ENCODE results near the gene CTR9.

The CTR9 gene

DNA sequence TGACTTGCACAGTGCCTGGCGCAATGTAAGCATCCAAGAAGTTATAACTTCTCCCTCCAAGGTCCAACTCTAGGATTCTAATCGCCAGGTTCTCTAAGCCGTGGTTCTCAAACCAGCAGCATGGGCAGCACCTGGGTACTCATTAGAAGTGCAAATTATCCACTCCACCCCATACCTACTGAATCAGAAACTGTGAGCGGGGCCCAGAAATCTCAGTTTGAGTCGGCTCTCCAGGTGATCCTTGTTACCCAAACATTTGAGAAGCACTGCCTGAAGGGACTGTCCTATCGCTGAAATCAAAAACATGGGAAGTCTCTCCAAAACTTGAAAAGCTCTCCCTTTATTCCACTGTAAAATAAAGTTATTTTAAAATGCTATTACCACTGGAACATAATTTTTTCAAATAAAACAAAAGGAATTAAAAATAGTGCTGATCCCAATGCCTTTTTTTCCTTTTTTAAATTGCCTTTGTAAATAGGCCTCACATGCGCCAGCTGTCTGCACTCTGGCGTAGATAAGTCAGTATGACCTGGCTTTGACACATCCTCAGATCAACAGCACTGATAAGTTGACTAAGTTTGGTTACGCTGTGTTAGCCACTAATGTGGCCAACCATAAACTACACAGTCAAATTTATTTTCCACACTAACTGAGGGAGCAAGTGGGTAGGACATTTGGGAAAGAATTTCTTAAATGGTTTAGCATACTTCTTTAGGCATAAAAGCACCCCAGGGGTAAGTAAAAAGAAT lies 8.4 kb upstream of the CTR9 start:
- peak; percentile 85 for DNase-seq (ENCODE audit: low read depth)

DNA sequence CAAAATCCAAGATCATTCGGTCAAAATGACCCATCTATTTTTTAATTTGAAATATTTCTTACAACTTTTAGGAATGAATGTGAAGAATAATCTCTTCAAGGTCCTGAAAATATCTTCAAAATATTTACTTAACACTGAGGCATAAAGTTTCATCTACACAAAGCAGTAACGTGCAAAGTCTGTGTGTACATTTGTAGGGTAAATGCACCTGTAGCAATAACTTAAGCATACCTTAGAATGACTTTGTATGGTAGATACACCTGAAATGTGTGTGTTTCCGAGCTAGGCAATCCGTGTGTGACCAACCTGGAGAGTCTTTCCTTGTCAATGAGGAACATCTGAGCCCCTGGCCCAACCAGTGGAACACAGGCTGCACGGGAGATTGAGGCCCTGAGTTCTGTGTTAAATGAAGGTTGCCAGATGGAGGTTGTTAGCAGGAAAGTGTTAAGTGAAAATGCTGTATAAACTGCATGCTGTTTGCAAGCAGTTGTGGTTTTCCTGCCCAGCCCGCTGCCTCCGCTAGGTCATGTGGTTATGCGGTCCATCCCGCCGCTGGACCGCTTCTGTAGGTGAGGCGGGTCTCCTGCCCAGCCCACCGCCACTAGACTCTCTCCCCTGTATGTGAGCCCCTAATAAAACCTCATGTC lies 7.6 kb upstream of the CTR9 start:
- no peak for DNase-seq (ENCODE audit: low read depth)

DNA sequence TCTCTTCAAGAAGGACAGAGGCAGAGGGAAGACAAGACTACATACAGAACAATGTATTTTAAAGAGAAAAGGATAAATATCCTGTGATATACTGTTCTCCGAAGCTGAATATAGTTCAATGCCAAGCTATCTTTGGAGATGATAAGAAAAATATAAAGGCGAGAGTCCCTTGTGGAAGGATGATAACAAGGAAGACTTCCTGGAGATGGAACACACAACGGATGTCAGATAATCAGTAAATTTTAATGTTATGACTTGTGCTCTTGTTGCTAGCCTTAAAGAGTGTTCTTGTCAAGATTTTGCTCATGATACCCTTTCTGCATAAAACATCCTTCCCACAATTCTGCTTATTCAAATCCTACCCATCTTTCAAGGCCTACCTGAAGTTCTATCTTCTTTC lies 6.8 kb upstream of the CTR9 start:
- no peak for DNase-seq (ENCODE audit: low read depth)

DNA sequence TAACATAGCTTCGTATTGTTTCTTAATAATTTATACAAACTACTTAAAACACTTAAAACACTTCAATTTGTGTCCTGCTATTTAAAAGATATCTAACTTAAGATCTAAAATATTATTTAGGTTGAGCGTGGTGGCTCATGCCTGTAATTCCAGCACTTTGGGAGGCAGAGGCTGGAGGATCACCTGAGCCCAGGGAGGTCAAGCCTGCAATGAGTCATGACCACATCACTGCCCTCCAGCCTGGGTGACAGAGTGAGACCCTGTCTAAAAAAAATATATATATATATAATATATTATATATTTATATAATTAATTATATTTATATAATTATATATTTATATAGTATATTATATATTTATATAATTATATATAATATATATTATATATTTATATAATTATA lies 4.2 kb upstream of the CTR9 start:
- DNase-seq (ENCODE audit: low read depth), result no peak

DNA sequence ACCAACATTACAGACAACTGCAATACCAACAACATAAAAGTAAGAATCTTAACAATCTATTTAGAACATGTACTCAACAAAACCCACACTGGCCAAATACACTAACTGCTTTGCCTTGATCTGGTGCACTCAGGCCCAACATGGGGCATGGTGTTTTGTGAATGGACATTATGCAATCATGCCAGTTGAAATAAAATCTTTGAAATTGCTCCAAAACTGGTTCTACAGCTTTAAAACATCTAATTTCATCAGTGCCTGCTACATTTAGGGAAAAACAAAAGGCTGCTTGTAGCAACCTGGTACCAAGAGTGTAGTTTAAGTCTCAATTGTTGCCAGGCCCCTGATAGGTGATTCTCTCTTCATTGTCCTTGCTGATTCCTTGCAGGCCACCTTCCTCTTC lies 3.3 kb upstream of the CTR9 start:
- no peak for DNase-seq (ENCODE audit: low read depth)

DNA sequence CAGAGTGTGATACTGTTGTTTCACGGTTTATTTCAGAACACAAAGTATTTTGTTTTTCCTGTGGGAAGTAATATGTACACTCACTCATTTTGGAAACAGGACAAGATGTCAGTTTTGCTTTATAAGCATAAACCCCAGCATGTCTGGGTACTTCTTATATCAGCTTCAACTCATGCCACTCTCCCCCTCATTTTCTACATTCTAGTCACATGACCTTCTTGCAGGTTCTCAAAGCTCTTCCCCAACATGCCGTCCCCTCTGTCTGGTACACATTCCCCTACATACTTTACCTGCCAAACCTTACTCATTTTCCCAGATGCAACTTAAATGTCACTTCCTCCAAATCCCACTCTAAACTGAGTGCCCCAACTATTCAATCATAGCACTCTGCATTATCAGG lies 1.6 kb upstream of the CTR9 start:
- DNase-seq (ENCODE audit: low read depth), result no peak

DNA sequence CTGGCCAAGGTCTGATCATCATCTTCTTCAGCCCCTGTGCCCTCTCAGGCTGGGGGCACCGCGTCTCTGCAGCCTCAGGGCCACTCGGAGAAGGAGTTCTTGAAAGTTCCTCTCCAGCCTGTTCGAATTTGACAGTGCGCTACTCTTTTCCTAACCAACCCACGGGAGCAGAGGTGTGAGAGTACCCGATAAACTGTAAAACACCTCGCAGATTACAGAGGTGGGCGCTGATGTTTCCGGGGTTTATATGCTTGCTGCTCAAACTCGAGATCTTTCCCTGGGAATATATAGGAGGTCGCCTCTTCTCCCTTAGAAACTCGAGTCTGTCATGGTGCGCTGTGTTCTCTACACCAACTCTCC lies 515 bp downstream of the CTR9 start:
- no peak for DNase-seq (ENCODE audit: low read depth)

DNA sequence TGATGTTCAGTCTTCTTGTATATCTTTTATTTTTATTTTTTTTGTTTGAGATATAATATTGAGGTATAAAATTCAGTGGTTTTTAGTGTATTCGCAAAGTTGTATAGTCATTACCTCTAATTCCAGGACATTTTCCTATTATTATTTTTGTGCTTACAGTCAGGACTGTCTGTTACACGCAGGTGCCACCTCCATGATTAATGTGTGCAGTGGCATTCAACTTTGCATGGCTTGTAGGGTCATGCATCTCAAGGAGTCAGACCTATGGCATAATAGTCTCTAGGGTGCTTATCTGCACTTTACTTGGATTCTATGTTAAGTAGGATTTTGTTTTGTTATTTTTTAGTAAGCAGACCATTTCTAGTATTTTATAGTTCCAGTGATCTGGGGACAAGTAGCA lies 1.0 kb downstream of the CTR9 start:
- no peak for DNase-seq (ENCODE audit: low read depth)

DNA sequence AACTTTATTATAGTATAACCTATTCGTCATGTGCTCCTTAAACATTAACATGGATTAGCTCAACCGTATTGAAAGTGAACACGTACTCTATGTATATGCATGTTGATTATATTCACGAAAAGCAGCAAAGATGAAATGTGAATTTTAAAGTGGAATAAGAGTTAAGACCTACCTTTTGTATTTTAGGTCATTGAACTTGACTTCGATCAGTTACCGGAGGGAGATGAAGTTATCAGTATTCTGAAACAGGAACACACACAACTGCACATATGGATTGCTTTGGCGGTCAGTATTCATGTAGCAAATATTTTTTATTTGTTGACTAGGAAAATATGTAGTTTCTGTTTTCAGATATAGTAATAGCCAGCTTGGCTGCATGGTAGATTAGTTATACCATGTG lies 1.4 kb downstream of the CTR9 start:
- no peak for DNase-seq (ENCODE audit: low read depth)

DNA sequence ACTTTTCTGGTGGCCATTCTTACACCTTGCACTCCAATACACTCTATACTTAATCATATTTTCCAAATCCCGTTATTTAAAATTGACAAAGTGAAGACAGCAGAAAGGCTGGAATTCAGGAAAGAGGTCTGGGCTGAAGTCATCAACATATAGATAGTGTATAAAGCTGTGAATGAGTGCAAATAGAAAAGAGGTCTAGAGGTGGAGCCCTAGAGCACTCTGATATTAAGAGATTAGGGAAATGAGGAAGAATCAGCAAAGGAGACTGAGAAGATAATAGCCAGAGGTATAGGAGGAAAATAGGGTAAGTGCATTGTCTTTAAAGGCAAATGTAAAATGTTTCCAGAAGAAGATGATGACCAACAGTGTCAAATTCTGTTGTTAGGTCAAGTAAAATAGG lies 7.9 kb downstream of the CTR9 start:
- DNase-seq (ENCODE audit: low read depth), result no peak

DNA sequence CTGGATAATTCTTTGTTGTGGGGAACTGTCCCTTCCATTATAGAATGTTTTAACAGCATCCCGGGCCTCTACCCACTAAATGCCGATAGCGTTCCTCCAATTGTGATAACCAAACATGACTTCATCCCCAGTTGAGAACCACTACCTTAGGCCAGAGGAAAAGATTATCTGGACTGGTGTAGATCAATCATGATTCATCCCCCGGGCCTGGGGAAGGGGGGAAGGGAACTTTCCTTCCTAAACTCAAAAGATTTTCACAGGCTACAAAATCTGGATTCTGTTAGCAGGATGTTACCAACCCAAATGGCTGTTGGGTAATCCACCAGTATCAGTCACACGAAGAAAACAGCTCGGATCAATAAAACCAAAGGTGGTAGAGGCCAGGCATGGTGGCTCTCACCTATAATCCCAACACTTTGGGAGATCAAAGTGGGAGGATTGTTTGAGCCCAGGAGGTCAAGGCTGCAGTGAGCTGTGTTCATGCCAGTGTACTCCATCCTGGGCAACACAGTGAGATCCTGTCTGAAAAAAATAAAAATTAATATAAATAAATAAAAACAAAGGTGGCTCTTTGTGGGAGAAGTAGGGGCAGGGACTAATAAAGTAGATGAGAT lies 10.1 kb downstream of the CTR9 start:
- DNase-seq (ENCODE audit: low read depth), result no peak

DNA sequence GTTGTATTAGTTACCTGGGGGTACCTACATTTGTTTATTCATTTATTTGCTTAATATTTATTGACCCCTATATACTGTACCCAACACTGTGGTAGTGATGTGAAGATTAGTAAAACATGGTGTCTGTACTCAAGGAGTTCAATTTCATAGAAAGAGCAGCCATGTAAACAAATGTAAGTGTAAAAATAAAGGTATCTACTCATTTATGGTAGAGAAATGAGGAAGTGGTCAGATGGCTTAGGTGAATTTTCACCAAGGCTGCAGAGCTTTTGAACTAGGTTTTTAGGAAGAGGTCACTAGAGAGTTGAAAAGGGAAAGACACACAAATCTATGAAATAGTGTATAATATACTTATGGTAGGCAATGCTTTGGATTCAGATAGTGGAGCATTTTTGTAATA lies 11.1 kb downstream of the CTR9 start:
- DNase-seq (ENCODE audit: low read depth), result no peak

DNA sequence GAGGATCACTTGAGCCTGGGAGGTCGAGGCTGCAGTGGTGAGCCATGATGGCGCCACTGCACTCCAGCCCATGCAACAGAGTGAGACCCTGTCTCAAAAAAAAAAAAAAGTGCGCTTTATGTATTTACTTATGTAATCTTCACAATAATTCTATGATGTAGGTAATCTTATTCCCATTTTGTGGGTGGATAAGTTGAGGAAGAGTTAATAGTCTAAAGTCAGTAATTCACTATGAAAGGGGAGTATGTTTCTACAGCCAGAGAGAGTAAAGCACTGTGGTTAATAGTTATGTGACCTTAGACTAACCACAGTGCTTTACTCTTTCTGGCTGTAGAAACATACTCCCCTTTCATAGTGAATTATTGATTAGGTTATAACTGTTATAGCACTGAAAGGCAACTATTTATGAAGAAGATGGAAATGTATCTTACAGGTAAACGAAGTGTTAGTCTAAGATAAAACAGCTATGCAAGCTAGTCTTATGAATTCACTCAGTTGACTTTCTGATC lies 11.9 kb downstream of the CTR9 start:
- DNase-seq (ENCODE audit: low read depth), result no peak

DNA sequence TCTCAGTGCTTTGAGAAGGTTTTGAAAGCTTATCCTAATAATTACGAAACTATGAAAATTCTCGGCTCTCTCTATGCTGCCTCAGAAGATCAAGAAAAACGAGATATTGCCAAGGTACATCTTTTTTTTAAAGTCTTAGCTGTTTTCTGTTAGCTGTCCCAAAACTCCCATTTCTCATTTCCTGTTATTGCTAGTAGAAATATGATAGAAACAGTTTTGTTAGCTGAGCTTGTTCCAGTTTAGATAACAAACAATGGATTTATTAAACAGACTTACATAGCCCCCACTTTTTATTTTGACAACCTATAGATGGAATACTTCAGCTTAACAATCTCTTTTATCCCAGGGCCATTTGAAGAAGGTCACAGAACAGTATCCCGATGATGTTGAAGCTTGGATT lies 12.7 kb downstream of the CTR9 start:
- no peak for DNase-seq (ENCODE audit: low read depth)

DNA sequence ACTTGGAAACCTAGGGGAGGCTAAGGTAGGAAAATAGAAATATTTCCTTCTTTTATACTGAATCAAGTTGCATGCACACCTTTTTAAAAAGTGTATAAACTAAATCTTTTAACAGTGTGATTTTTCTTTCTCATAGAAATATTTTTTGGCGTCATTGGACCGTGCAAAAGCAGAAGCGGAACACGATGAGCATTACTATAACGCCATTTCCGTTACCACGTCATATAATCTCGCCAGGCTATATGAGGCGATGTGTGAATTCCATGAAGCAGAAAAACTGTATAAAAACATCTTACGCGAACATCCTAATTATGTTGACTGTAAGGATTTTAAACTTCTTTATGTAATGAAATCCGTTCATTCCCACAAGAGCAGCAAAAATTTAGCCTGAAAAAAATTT lies 13.4 kb downstream of the CTR9 start:
- no peak for DNase-seq (ENCODE audit: low read depth)

DNA sequence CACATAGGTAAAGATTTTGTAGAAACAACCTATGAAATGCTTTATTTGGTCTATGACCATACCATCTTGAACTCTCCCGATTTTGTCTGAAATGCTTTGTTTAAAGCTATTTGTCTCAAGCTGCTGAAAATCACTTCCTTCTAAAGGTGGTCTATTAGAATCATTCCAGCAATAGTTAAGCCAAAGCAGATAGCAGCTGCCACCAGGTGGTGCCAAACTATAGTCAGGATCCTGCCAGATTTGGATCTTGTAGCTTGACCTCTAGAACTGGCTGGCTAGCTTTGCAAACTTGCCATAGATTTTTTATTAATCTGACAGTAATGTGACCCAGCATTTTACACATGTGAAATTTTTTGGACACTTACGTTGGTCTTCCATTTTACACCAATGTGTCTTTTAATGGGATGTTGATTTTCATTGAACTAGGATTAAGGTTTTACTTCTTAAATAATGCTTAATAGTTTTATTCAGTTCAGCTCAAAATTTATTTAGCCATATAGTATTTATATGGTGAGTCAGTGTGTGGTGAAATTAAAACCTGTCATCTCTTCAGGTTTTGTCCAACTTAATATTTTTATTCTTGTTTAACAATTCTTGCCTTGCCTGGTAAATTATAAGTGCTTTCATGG lies 19.7 kb downstream of the CTR9 start:
- DNase-seq (ENCODE audit: low read depth), result peak; percentile 54

DNA sequence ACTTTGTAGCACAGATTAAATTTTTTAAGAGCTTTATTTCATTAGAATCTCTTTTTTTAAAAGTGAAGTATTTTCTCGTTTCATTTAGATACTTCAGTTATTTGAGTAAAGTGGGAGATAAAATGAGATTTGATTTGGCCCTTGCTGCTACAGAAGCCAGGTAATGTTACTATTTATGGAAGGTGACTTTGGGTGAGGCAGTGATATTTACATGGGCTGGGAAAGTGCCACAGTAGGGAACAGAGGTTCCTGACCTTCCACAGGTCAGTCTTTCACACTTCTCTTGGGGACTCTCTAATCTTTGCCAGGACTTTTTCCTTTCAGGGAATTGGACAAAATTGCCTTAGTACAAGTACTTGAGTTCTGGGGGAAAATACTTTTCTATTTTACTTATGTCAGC lies 20.4 kb downstream of the CTR9 start:
- no peak for DNase-seq (ENCODE audit: low read depth)

DNA sequence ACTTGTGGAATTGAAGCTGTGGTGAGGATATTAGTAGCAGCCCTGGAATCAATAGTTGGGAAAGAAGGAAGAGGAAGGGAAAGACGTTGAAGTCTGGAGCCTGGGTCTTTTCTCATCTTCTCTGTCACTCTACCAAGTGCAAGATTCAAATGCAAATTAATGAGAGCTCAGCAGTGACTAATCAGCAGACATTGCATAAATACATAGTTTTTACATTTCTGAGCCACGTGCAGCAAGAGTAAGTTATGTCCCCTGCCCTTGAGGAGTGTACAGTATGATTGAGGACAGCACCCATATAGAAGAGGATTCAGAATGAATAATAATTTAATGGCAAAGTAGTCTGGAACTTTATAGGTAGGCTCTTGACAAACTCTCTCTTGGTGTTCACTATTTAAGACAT lies 23.8 kb downstream of the CTR9 start:
- no peak for DNase-seq (ENCODE audit: low read depth)

DNA sequence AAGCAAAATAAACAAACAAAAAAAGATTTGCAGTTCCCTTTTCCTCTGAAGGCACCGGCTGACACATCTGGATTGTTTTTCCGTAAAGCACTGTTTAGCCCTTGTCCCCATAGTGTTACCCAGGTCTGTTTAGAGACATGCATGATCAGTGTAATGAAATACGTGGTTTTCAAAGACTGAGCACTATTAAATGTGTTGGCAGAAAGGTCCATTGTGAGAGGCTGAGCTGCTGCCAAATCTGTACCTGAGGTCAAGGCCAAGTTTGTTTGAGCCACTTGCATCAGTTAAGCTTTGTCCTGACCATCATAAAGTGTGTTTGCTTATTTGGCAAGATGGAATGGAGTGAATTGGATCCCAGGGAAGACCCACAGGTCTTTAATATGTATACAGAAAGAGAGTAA lies 26.3 kb downstream of the CTR9 start:
- DNase-seq (ENCODE audit: low read depth), result no peak

DNA sequence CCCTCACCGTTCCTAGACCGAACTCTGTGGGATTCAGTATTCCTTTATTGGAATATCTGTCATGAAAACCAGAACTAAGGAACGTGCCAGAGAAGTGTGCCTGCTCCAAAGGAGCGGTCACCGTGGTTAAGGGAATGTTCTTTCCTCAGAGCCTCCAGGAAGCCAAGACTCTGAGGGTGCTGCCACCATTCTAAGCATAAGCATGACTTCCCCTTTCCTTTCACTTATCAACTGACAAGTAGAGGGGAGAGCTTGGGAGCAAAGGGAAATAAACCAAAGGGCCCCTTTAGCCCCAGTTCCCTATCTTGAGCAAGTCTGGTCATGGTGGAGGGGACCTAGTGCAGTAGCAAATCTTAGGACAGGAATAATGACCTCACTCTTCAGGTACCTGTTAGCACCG lies 26.8 kb downstream of the CTR9 start:
- peak; percentile 33 for DNase-seq (ENCODE audit: low read depth)

DNA sequence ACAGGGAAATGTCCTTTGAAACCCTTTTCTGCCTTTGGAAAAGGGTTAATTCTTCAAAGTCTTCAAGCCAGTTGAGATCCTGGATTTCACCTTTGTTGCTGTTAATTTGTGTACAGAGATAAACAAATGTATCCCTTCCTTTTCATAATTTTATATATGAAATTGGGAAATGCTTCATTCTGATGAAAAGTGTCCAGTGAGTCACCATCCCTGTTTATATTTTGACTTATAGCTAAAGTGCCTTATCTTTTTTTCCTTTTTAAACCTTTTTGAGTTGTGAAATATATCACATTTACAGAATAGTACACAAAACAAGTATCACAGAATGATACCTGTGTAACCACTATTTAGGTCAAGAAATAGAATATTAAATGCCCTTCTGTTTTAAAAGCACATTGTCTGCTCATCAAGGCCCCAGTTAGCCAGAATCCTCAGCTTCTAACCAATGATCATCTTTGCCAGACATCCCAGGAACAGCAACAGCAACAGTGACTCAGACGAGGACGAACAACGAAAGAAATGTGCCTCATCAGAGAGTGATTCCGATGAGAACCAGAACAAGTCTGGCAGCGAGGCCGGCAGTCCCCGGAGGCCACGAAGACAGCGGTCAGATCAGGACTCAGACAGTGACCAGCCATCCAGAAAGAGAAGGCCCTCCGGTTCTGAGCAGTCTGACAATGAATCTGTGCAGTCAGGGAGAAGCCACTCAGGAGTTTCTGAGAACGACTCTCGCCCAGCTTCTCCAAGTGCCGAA lies 27.3 kb downstream of the CTR9 start:
- peak; percentile 96 for DNase-seq (ENCODE audit: low read depth)

DNA sequence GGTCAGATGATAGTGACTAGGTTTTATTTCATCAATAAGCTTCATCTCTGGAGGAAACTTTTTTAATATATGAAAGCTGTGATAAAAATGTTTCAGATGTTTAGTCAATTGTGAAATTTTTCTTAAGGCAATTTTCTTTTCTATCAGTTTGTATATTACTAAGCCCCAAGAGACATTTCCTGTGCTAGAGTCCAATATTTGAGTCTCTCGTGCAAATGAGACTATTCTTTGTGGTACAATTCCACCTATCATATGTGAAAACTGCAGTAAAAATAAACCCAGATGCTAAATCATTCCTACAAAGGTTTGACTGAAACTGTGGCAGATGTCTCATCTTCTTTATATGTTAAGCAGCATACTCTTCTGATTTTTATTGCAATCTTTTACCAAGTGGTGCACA lies 28.0 kb downstream of the CTR9 start:
- no peak for DNase-seq (ENCODE audit: low read depth)
